ENCODE data around the gene VOPP1.
"Not testable (repeated sequence)": the region's sequence is repeated elsewhere in the genome, so short reads cannot be mapped to it uniquely, and the experiment has no call there.

Gene VOPP1

DNA sequence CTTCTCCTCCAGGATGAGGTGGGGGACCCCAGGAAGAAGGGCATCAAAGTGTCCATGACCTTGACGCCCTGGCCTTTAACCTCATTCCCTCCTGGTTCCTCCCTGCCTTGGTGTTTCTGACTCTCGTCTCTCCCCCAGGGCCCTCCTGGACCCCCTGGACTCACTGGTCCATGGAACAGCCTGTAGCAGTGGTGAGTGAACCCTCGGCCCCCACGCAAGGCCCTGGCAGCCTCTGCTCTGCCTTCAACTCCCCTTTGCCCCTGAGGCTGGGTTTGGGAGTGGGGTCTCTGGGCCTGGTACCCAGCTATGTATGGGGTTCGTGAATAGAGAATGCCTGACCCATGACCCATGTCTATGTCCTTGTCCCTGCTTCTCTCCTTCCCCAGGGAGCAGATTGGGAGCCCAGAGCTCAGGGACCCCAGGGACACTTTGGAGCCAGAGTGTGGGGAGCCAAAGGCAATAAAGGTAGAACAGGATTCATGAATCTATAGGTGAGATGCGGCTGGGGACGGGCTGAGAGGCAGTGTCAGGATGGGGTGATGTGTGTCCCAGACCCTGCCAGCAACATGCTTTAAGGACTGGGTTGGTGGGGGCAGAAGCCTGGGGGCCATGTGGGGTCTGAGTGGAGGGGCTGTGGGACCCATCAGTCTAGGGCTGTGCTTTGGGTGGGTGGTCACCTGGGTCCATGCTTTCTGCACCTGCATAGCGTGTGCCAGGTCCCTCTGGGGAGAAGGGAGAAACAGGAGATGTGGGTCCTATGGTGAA lies 18.4 kb upstream of the VOPP1 start:
- H3K4me3 ChIP-seq (ENCODE audit: low read depth, low read length), result no peak overlapping the region
- no peak for DNase-seq (ENCODE audit: low read depth)
- in situ Hi-C loops (cut with HindIII; ENCODE audit: low sequenced_read_pairs), result no loop called here
- TF ChIP-seq, protein P1, sequence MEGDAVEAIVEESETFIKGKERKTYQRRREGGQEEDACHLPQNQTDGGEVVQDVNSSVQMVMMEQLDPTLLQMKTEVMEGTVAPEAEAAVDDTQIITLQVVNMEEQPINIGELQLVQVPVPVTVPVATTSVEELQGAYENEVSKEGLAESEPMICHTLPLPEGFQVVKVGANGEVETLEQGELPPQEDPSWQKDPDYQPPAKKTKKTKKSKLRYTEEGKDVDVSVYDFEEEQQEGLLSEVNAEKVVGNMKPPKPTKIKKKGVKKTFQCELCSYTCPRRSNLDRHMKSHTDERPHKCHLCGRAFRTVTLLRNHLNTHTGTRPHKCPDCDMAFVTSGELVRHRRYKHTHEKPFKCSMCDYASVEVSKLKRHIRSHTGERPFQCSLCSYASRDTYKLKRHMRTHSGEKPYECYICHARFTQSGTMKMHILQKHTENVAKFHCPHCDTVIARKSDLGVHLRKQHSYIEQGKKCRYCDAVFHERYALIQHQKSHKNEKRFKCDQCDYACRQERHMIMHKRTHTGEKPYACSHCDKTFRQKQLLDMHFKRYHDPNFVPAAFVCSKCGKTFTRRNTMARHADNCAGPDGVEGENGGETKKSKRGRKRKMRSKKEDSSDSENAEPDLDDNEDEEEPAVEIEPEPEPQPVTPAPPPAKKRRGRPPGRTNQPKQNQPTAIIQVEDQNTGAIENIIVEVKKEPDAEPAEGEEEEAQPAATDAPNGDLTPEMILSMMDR (IDR thresholded peaks at IDR 0.05; ENCODE audit: low read depth, low read length, missing control alignments), result no peak

DNA sequence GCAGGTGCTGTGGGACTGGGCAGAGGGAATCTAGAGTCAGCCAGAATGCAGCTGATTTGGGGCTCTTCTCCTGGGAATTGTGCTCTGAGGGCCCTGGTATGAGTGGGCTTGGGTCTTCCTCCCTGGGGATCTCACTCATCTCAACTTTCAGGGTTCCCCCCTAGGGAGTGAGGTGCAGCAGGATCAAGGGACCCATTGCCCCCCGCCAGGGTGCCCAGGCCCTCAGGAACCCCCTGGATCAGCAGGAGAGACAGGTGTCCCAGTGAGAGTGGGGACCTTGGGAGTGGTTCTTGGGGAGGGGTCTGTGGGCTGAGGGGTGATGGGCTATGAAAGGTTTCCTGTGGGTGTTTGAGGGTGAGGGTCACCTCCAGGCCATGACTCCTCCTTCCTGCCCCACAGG lies 17.6 kb upstream of the VOPP1 start:
- in situ Hi-C loops (cut with HindIII; ENCODE audit: low sequenced_read_pairs), result no loop called here
- TF ChIP-seq, protein P1 (IDR thresholded peaks at IDR 0.05; ENCODE audit: low read depth, low read length, missing control alignments), result no peak
- no peak for DNase-seq (ENCODE audit: low read depth)

DNA sequence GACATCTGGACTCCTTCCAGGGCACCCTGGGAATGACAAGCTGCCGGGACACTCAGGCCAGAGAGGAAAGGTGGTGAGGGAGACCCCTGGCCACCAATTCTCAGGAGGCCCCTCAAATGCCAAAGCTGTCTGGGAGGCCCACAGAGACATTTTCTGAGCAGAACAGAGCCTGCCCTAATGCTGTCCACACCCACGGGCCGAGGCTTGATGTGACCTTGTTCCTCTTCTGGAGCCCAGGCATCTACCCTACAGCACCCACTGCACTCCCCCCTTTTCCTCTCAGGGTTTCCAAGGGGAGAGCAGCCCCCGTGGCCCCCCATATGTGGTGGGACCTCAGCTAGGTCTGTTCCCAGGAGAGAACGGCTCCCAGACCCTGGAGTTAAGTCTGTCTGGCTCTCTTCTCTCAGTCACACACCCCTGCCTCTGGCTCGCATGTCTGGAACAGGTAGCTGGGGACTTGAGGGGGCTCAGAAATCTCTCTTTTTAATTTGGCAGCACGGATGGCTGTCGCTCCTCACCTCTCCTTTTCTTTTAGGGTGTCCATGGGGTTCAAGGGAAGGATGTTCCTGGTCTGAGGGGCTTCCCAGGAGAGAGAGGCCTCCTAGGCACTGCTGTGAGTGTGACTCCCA lies 16.8 kb upstream of the VOPP1 start:
- in situ Hi-C loops (cut with HindIII; ENCODE audit: low sequenced_read_pairs), result no loop called here
- no peak for DNase-seq (ENCODE audit: low read depth)
- no peak overlapping the region for H3K4me3 ChIP-seq (ENCODE audit: low read depth, low read length)
- TF ChIP-seq, protein P1 (IDR thresholded peaks at IDR 0.05; ENCODE audit: low read depth, low read length, missing control alignments), result no peak

More for the DNA sequence above, 17.6 kb upstream of the VOPP1 start:
- H3K4me3 ChIP-seq (ENCODE audit: low read depth, low read length), result no peak overlapping the region

DNA sequence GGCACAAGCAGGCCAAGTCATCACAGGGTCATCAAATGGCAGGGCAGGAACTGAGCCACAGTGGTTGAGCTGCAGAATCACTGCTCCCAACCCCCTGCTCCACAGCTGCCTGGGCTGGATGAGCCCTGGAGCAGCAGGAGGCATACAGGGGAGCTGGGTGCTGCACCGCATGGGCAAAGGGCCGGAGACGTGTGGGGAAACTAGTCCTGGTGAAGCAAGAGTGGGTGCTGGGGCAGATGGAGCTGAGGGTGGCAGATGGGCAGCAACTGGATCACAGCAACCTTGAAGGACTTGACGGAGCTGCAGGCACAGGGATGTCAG lies 16.0 kb upstream of the VOPP1 start:
- no peak overlapping the region for H3K4me3 ChIP-seq (ENCODE audit: low read depth, low read length)
- TF ChIP-seq, protein P1 (IDR thresholded peaks at IDR 0.05; ENCODE audit: low read depth, low read length, missing control alignments), result no peak
- DNase-seq (ENCODE audit: low read depth), result no peak
- in situ Hi-C loops (cut with HindIII; ENCODE audit: low sequenced_read_pairs), result no loop called here

DNA sequence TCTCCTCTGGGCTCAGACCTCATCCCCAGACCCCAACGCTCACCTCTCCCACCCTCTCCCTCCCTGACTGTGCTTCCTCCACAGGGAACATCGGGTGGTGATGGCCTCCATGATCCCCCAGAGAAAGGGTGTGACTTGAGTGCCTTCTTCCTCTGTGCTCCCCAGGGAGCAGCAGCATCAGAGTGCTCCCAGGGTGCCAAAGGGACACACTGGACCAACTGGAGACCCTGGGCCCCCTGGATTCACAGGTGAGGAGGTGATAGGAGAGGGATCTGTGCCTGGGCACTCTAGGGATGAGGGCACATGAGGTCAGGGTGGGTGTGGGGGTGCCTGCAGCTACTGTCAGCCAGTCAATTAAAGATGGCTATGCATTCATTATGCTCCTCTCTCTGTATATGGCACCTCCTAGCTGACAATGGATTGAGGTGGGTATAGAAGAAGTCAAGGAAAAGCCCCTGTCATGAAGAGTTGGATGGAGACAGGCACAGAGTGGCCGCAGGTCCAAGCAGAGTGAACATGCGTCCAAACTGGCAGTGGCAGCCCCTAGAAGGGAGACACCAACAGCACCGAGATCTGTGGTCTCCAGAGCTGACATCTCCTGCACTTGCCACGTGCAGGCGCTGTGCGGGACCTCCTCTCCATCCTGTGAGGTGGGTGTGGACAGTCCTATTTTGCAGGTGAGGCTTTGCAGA lies 15.5 kb upstream of the VOPP1 start:
- TF ChIP-seq, protein P1 (IDR thresholded peaks at IDR 0.05; ENCODE audit: low read depth, low read length, missing control alignments), result no peak
- no peak for DNase-seq (ENCODE audit: low read depth)
- no peak overlapping the region for H3K4me3 ChIP-seq (ENCODE audit: low read depth, low read length)
- in situ Hi-C loops (cut with HindIII; ENCODE audit: low sequenced_read_pairs), result no loop called here

DNA sequence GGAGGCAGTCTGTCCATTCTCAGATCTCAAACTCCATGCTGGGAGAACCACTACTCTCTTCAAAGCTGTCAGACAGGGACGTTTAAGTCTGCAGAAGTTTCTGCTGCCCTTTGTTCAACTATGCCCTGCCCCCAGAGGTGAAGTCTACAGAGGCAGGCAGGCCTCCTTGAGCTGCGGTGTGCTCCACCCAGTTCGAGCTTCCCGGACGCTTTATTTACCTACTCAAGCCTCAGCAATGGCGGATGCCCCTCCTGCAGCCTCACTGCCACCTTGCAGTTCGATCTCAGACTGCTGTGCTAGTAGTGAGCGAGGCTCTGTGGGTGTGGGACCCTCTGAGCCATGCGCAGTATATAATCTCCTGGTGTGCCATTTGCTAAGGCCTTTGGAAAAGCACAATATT lies 10.4 kb upstream of the VOPP1 start:
- in situ Hi-C loops (cut with HindIII; ENCODE audit: low sequenced_read_pairs); DNase-seq (ENCODE audit: low read depth): not testable (repeated sequence)

DNA sequence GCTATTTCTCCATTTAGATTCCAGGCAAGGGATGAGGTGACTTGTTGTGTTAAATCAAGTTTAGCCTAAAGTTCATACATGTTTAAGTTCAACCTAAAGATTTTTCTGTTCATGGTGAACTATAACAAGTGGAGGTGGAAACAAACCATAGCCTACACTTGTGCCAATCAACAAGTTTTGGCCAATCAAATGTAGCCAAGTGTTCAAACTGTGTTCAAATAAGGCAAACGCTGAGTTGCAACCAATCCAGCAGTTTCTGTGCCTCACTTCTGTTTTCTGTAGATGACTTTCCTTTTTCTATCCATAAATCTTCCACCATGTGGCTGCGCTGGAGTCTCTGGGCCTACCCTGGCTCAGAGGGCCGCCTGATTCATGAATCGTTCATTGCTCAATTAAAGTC lies 4.5 kb upstream of the VOPP1 start:
- TF ChIP-seq, protein P1 (IDR thresholded peaks at IDR 0.05; ENCODE audit: low read depth, low read length, missing control alignments), result no peak
- no peak for DNase-seq (ENCODE audit: low read depth)
- no peak overlapping the region for H3K4me3 ChIP-seq (ENCODE audit: low read depth, low read length)
- in situ Hi-C loops (cut with HindIII; ENCODE audit: low sequenced_read_pairs), result no loop called here

More for the DNA sequence above, 10.4 kb upstream of the VOPP1 start:
- not testable (repeated sequence) for H3K4me3 ChIP-seq (ENCODE audit: low read depth, low read length)
